Measurements from ENCODE around the gene ZFYVE26.

Gene ZFYVE26

GRCh38 chr14:67746927-67747326 lies 69.5 kb downstream of the ZFYVE26 start:
- POLR2A ChIA-PET (ENCODE audit: low non-redundant PET) = no interaction called here
- CTCF ChIA-PET = no interaction called here
- no peak for DNase-seq (ENCODE audit: low spot score)
- TF ChIP-seq CTCF (conservative IDR thresholded peaks at IDR 0.05; ENCODE audit: low read depth) = no peak
- H3K27ac ChIP-seq = no peak overlapping the region

GRCh38 chr14:67744046-67744445 lies 72.3 kb downstream of the ZFYVE26 start:
- CTCF ChIA-PET = no interaction called here
- DNase-seq (ENCODE audit: low spot score) = no peak
- POLR2A ChIA-PET (ENCODE audit: low non-redundant PET) = no interaction called here
- TF ChIP-seq CTCF (conservative IDR thresholded peaks at IDR 0.05; ENCODE audit: low read depth) = no peak
- H3K27ac ChIP-seq = no peak overlapping the region

DNA sequence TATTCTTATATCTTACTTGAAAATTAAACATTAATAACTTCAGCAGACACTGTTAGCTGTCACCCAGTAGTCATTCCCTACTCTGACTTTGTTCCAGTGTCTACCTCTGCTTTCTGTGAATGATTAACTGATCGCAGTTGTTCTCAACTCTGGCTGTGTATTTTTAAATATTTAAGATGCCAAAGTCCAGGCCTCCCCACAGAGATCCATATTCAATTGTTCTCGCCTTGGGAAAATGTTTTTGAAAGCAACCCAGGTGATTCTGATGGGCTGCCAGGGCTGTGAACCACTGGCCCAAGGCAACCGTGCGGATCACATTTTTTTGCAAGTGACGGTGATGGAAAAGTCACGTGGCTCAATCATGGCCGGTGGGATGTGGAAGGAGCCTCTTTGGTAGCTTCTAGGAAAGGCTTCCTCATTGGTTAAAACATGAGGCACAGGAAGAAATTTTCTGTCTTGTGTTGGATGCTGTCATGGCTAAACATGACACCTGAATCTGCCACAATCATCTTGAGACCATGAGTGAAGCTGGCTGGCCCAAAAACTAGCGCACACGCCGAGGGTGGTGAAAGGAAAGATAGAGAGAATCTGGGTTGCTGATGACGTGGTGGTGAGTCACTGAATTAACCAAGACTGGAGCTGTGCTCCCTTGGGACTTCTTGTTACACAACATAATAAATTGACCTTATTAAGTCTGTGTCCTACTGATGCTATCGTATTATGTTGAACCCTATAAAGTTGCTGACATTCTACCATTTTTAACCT lies 77.5 kb downstream of the ZFYVE26 start:
- CTCF ChIA-PET = no interaction called here
- no peak for TF ChIP-seq CTCF (conservative IDR thresholded peaks at IDR 0.05; ENCODE audit: low read depth)
- no peak overlapping the region for H3K27ac ChIP-seq
- POLR2A ChIA-PET (ENCODE audit: low non-redundant PET) = no interaction called here
- peak; percentile 88 for DNase-seq (ENCODE audit: low spot score)

- H3K27ac ChIP-seq = no peak overlapping the region
- POLR2A ChIA-PET (ENCODE audit: low non-redundant PET) = no interaction called here
- no peak for DNase-seq (ENCODE audit: low spot score)
- no peak for TF ChIP-seq CTCF (conservative IDR thresholded peaks at IDR 0.05; ENCODE audit: low read depth)
- CTCF ChIA-PET = no interaction called here
Observed at GRCh38 chr14:67736771-67737170, 79.6 kb downstream of the ZFYVE26 start.

GRCh38 chr14:67735336-67736147 lies 80.8 kb downstream of the ZFYVE26 start:
- no peak overlapping the region for H3K27ac ChIP-seq
- DNase-seq (ENCODE audit: low spot score) = no peak
- no peak for TF ChIP-seq CTCF (conservative IDR thresholded peaks at IDR 0.05; ENCODE audit: low read depth)
- ChIA-PET CTCF (interaction anchor here (0.6 kb wide), 1 partner anchor 77 kb away, joined by 4 read pairs; no protein-coding TSS in a partner anchor), POLR2A (ENCODE audit: low non-redundant PET) (no interaction called here)

- H3K27ac ChIP-seq = no peak overlapping the region
- no peak for TF ChIP-seq CTCF (conservative IDR thresholded peaks at IDR 0.05; ENCODE audit: low read depth)
- DNase-seq (ENCODE audit: low spot score) = no peak
- ChIA-PET POLR2A (ENCODE audit: low non-redundant PET) (no interaction called here), CTCF (no interaction called here)
Observed at GRCh38 chr14:67734675-67735074, 81.7 kb downstream of the ZFYVE26 start.
